Measurements from ENCODE around the gene ADAMTS17.

Gene ADAMTS17

GRCh38 chr15:99973351-99973750, 368.4 kb downstream of the ADAMTS17 start:
- no peak for TF ChIP-seq CTCF (IDR thresholded peaks at IDR 0.05)

GRCh38 chr15:99970891-99971430, 370.8 kb downstream of the ADAMTS17 start:
- TF ChIP-seq CTCF (IDR thresholded peaks at IDR 0.05): no peak

- no peak for TF ChIP-seq CTCF (IDR thresholded peaks at IDR 0.05)
These were observed 372.4 kb downstream of the ADAMTS17 start for GRCh38 chr15:99969261-99969920.

GRCh38 chr15:99967841-99968371, 373.9 kb downstream of the ADAMTS17 start:
- no peak for TF ChIP-seq CTCF (IDR thresholded peaks at IDR 0.05)

- TF ChIP-seq CTCF (IDR thresholded peaks at IDR 0.05): no peak
These were observed 375.0 kb downstream of the ADAMTS17 start for GRCh38 chr15:99966815-99967214.

- no peak for TF ChIP-seq CTCF (IDR thresholded peaks at IDR 0.05)
These were observed 376.4 kb downstream of the ADAMTS17 start for GRCh38 chr15:99965376-99965775.

GRCh38 chr15:99963976-99964375, 377.8 kb downstream of the ADAMTS17 start:
- TF ChIP-seq CTCF (IDR thresholded peaks at IDR 0.05): no peak

Data from LNCAP (cell line).